Trophoblast cell (in vitro differentiated cells and primary cell): Measurements from ENCODE around the gene KIF16B.

Experiments
- DNase-seq, 2 donors: peaks; one replicate each; pipeline ENCODE4 v3.0.0-alpha.2; 2016
- H2AFZ ChIP-seq: 2 replicates; pipeline ENCODE4 v1.6.1; 2013; ENCODE audit warnings: low read length, moderate library complexity, mild to moderate bottlenecking; ENCODE audit not compliant: insufficient read depth, poor library complexity
- H2AK5ac ChIP-seq: 2 replicates; pipeline ENCODE4 v1.6.1; 2013; ENCODE audit warnings: mild to moderate bottlenecking, low read length
- H2BK120ac ChIP-seq: 2 replicates; pipeline ENCODE4 v1.6.1; 2013; ENCODE audit warnings: low read length, mild to moderate bottlenecking, moderate library complexity; ENCODE audit not compliant: insufficient read depth, poor library complexity
- H2BK12ac ChIP-seq: 2 replicates; pipeline ENCODE4 v1.6.1; 2013; ENCODE audit warnings: mild to moderate bottlenecking, low read length, moderate library complexity
- H2BK5ac ChIP-seq: 2 replicates; pipeline ENCODE4 v1.6.1; 2013; ENCODE audit warnings: low read length, low read depth, moderate library complexity, mild to moderate bottlenecking; ENCODE audit not compliant: poor library complexity
- H3K14ac ChIP-seq: 2 replicates; pipeline ENCODE4 v1.6.1; 2013; ENCODE audit warnings: mild to moderate bottlenecking, low read length
- H3K18ac ChIP-seq: 2 replicates; pipeline ENCODE4 v1.6.1; 2013; ENCODE audit warnings: mild to moderate bottlenecking, low read length
- H3K23ac ChIP-seq: 2 replicates; pipeline ENCODE4 v1.6.1; 2013; ENCODE audit warnings: low read length
- H3K27ac ChIP-seq: 2 replicates; pipeline ENCODE4 v1.5.1; 2013; ENCODE audit warnings: low read depth, mild to moderate bottlenecking, inconsistent platforms, low read length, moderate library complexity
- H3K27me3 ChIP-seq: 2 replicates; pipeline ENCODE4 v1.6.1; 2013; ENCODE audit warnings: inconsistent platforms, mild to moderate bottlenecking, low read length, moderate library complexity; ENCODE audit not compliant: insufficient read depth
- H3K36me3 ChIP-seq, 2 experiments: 1 replicate in 1 of 2; 2 replicates in 1 of 2; pipeline ENCODE4 v1.6.1; 2013; ENCODE audit warnings: low read length in 2 of 2, mild to moderate bottlenecking in 2 of 2, moderate library complexity in 1 of 2; ENCODE audit not compliant: insufficient read depth in 2 of 2, control insufficient read depth in 1 of 2
- H3K4ac ChIP-seq: 2 replicates; pipeline ENCODE4 v1.6.1; 2013; ENCODE audit warnings: low read depth, mild to moderate bottlenecking, low read length, moderate library complexity
- H3K4me1 ChIP-seq, 2 experiments: 1 replicate in 1 of 2; 2 replicates in 1 of 2; pipeline ENCODE4 v1.6.1; 2013; ENCODE audit warnings: low read length in 2 of 2, mild to moderate bottlenecking in 2 of 2, moderate library complexity in 1 of 2; ENCODE audit not compliant: insufficient read depth in 2 of 2, control insufficient read depth in 1 of 2
- H3K4me2 ChIP-seq: 2 replicates; pipeline ENCODE4 v1.6.1; 2013; ENCODE audit warnings: inconsistent platforms, mild to moderate bottlenecking, low read length, moderate library complexity
- H3K4me3 ChIP-seq: 2 replicates; pipeline ENCODE4 v1.5.1; 2013; ENCODE audit warnings: mild to moderate bottlenecking, low read depth, low read length, inconsistent platforms
- H3K79me1 ChIP-seq: one replicate; pipeline ENCODE4 v1.6.1; 2013; ENCODE audit warnings: low read length
- H3K79me2 ChIP-seq: 2 replicates; pipeline ENCODE4 v1.6.1; 2013; ENCODE audit warnings: low read length, mild to moderate bottlenecking; ENCODE audit not compliant: control insufficient read depth, insufficient read depth, poor library complexity
- H3K9ac ChIP-seq: 2 replicates; pipeline ENCODE4 v1.6.1; 2013; ENCODE audit warnings: mild to moderate bottlenecking, low read length
- H3K9me3 ChIP-seq: 2 replicates; pipeline ENCODE4 v1.6.1; 2013; ENCODE audit warnings: low read depth, mild to moderate bottlenecking, control low read depth, inconsistent platforms, low read length; ENCODE audit not compliant: insufficient read depth
- H4K12ac ChIP-seq: 2 replicates; pipeline ENCODE4 v1.6.1; 2013; ENCODE audit warnings: low read depth, mild to moderate bottlenecking, low read length, moderate library complexity
- H4K8ac ChIP-seq: 2 replicates; pipeline ENCODE4 v1.6.1; 2013; ENCODE audit warnings: low read depth, mild to moderate bottlenecking, low read length, moderate library complexity
- H4K91ac ChIP-seq: one replicate; pipeline ENCODE4 v1.6.1; 2013; ENCODE audit warnings: low read depth, mild to moderate bottlenecking, low read length, moderate library complexity
- WGBS: extraction: QIAGEN DNeasy Blood & Tissue Kit; methylation state at CpG from one replicate; pipeline ENCODE4 v1.1.7; 2013; ENCODE audit warnings: missing lambda C conversion rate; ENCODE audit not compliant: insufficient read length, insufficient coverage; ENCODE audit errors: extremely low coverage; 5-methylcytosine and 5-hydroxymethylcytosine counted together

Gene KIF16B

GRCh38 chr20:16272780-16273360, 300.4 kb downstream of the KIF16B start:
- H3K18ac ChIP-seq: no peak overlapping the region
- no peak overlapping the region for H2BK12ac ChIP-seq
- H2AFZ ChIP-seq: no peak overlapping the region
- no peaks in the 10 kb centered on the region for H3K79me2 ChIP-seq
- H3K27ac ChIP-seq: no peak overlapping the region
- peak overlapping the region; percentile 51 for H3K4me3 ChIP-seq
- H2BK5ac ChIP-seq: no peak overlapping the region
- H2BK120ac ChIP-seq: no peak overlapping the region
- no peak overlapping the region for H3K14ac ChIP-seq
- DNase-seq: no peak
- peaks cover 0 to 5% of the 10 kb centered on the region in 2 experiments for H3K36me3 ChIP-seq
- no peak overlapping the region for H3K4ac ChIP-seq
- no CpG with 5 or more reads among the region's 20 CpGs for WGBS
- no peak overlapping the region for H4K12ac ChIP-seq
- no peaks in the 10 kb centered on the region for H3K79me1 ChIP-seq
- no peaks in the 10 kb centered on the region for H3K4me1 ChIP-seq
- H2AK5ac ChIP-seq: no peak overlapping the region
- H3K9me3 ChIP-seq: no peaks in the 10 kb centered on the region
- H3K9ac ChIP-seq: no peak overlapping the region
- no peak overlapping the region for H4K8ac ChIP-seq
- no peak overlapping the region for H3K4me2 ChIP-seq
- H4K91ac ChIP-seq: no peak overlapping the region
- H3K27me3 ChIP-seq: no peaks in the 10 kb centered on the region
- no peak overlapping the region for H3K23ac ChIP-seq

GRCh38 chr20:16271450-16271849, 301.8 kb downstream of the KIF16B start:
- Histone ChIP-seq H4K12ac (no peak overlapping the region), H2BK120ac (no peak overlapping the region), H3K27me3 (no peaks in the 10 kb centered on the region), H4K8ac (no peak overlapping the region), H3K9me3 (peaks cover 7% of the 10 kb centered on the region), H3K4ac (no peak overlapping the region), H3K4me2 (no peak overlapping the region), H3K79me2 (no peaks in the 10 kb centered on the region), H3K36me3 (peaks cover 0 to 5% of the 10 kb centered on the region in 2 experiments), H4K91ac (no peak overlapping the region), H2AFZ (no peak overlapping the region), H2BK12ac (no peak overlapping the region), H3K23ac (no peak overlapping the region), H3K4me1 (no peaks in the 10 kb centered on the region), H3K4me3 (no peak overlapping the region), H2BK5ac (no peak overlapping the region), H3K79me1 (no peaks in the 10 kb centered on the region), H3K14ac (no peak overlapping the region), H3K27ac (no peak overlapping the region), H3K9ac (no peak overlapping the region), H2AK5ac (no peak overlapping the region), H3K18ac (no peak overlapping the region)
- no peak for DNase-seq
- no CpG with 5 or more reads among the region's 1 CpG for WGBS

- H2AK5ac ChIP-seq: no peak overlapping the region
- H3K4me3 ChIP-seq: no peak overlapping the region
- H4K8ac ChIP-seq: no peak overlapping the region
- no peak overlapping the region for H2BK120ac ChIP-seq
- no peak overlapping the region for H3K18ac ChIP-seq
- peaks cover 8% of the 10 kb centered on the region for H3K9me3 ChIP-seq
- no peak overlapping the region for H3K4ac ChIP-seq
- H3K4me1 ChIP-seq: no peaks in the 10 kb centered on the region
- H3K23ac ChIP-seq: no peak overlapping the region
- peaks cover 0 to 5% of the 10 kb centered on the region in 2 experiments for H3K36me3 ChIP-seq
- H3K27ac ChIP-seq: no peak overlapping the region
- DNase-seq: no peak
- no peaks in the 10 kb centered on the region for H3K79me1 ChIP-seq
- H3K79me2 ChIP-seq: no peaks in the 10 kb centered on the region
- H4K12ac ChIP-seq: no peak overlapping the region
- H2BK12ac ChIP-seq: no peak overlapping the region
- no peaks in the 10 kb centered on the region for H3K27me3 ChIP-seq
- H2BK5ac ChIP-seq: no peak overlapping the region
- H3K14ac ChIP-seq: no peak overlapping the region
- whole genome bisulfite sequencing: no CpG with 5 or more reads among the region's 4 CpGs
- H3K4me2 ChIP-seq: no peak overlapping the region
- no peak overlapping the region for H4K91ac ChIP-seq
- no peak overlapping the region for H2AFZ ChIP-seq
- no peak overlapping the region for H3K9ac ChIP-seq
Observed at GRCh38 chr20:16270989-16271388, 302.3 kb downstream of the KIF16B start.

- H2AK5ac ChIP-seq: no peak overlapping the region
- H3K23ac ChIP-seq: no peak overlapping the region
- WGBS: no CpG with 5 or more reads among the region's 6 CpGs
Observed at GRCh38 chr20:16270314-16270931, 302.8 kb downstream of the KIF16B start.

More at GRCh38 chr20:16270314-16270931, 302.8 kb downstream of the KIF16B start:
- Histone ChIP-seq H2BK120ac (no peak overlapping the region), H4K12ac (no peak overlapping the region), H3K4ac (no peak overlapping the region), H3K79me1 (no peaks in the 10 kb centered on the region), H3K4me2 (no peak overlapping the region), H4K8ac (no peak overlapping the region), H3K27me3 (no peaks in the 10 kb centered on the region), H3K9ac (no peak overlapping the region), H2BK5ac (no peak overlapping the region), H2BK12ac (no peak overlapping the region), H3K9me3 (peaks cover 9% of the 10 kb centered on the region), H2AFZ (no peak overlapping the region), H3K4me1 (no peaks in the 10 kb centered on the region), H3K18ac (no peak overlapping the region), H3K27ac (no peak overlapping the region), H4K91ac (no peak overlapping the region), H3K79me2 (no peaks in the 10 kb centered on the region), H3K14ac (no peak overlapping the region), H3K36me3 (peaks cover 0 to 5% of the 10 kb centered on the region in 2 experiments), H3K4me3 (no peak overlapping the region)
- DNase-seq: no peak
